Esophagus muscularis mucosa (tissue), 4 donors: ENCODE results near the gene BPIFB4. TPM values are rescaled to one million over a fixed set of nuclear protein-coding genes. Genes with fewer than 3 reads are reported as not detected.

Source experiments
- DNase-seq: peaks from one replicate; pipeline ENCODE4 v3.0.0-alpha.2; 2017; ENCODE audit errors: extremely low spot score
- H3K27ac ChIP-seq, 4 donors: fragments of 200-600 bp; sonication (generic); replicated peaks in 1 of 4; 1 replicate in 3 of 4; 2 replicates in 1 of 4; pipeline ENCODE4 v1.5.1; 2016 to 2019; ENCODE audit warnings: mild to moderate bottlenecking in 1 of 4
- H3K27me3 ChIP-seq, 4 donors: fragments of 200-600 bp; sonication (generic); one replicate each; pipeline versions ENCODE4 v1.5.1 to v1.6.0; 2016 to 2019
- H3K36me3 ChIP-seq, 4 donors: fragments of 200-600 bp; sonication (generic); one replicate each; pipeline ENCODE4 v1.5.1; 2016 to 2019
- H3K4me1 ChIP-seq, 4 donors: fragments of 200-600 bp; sonication (generic); one replicate each; pipeline ENCODE4 v1.5.1; 2016 to 2019
- H3K4me3 ChIP-seq, 4 donors: fragments of 200-600 bp; sonication (generic); 1 replicate in 2 of 4; 2 replicates in 2 of 4; pipeline ENCODE4 v1.5.1; 2016 to 2019; ENCODE audit warnings: mild to moderate bottlenecking in 4 of 4, moderate library complexity in 1 of 4
- H3K9me3 ChIP-seq, 4 donors: fragments of 200-600 bp; sonication (generic); 1 replicate in 3 of 4; 2 replicates in 1 of 4; pipeline ENCODE4 v1.5.1; 2016 to 2019
- EP300 ChIP-seq: sonication (generic); formaldehyde crosslinking; IDR thresholded peaks from one replicate; pipeline ENCODE4 v1.6.1; 2017; ENCODE audit warnings: antibody characterized with exemption
- POLR2A ChIP-seq: fragments of 450-650 bp; IDR thresholded peaks from one replicate; pipeline ENCODE4 v1.6.1; 2017; ENCODE audit warnings: antibody characterized with exemption, moderate library complexity, mild to moderate bottlenecking, low read depth
- POLR2AphosphoS5 ChIP-seq, 2 donors: sonication (generic); formaldehyde crosslinking; IDR thresholded peaks; one replicate each; pipeline ENCODE4 v1.6.1; 2017; ENCODE audit warnings: antibody characterized with exemption in 2 of 2
- WGBS: methylation state at CpG from one replicate; pipeline ENCODE4 v1.1.5; 2018; 5-methylcytosine and 5-hydroxymethylcytosine counted together
- intact Hi-C: fragments of 100-400 bp; cut with DNase I; formaldehyde crosslinking; loops from one replicate; pipeline ENCODE4 v1.15.1; 2023
- total RNA-seq, 4 donors: library from RNA; depleted of rRNA; stranded (reverse); fragments of >200 nt; gene quantifications; one replicate each; pipeline versions ENCODE4 v1.1.0 to v1.2.1, GENCODE V29; 2016
- TF ChIP-seq, protein P1 (sequence below), 3 experiments: fragments of 200-600 bp in 2 of 3; fragments of 450-650 bp in 1 of 3; sonication (generic) in 2 of 3; IDR thresholded peaks; one replicate each; pipeline ENCODE4 v1.5.1; 2017 to 2019; ENCODE audit warnings: antibody characterized with exemption in 3 of 3, mild to moderate bottlenecking in 2 of 3, moderate library complexity in 1 of 3

Gene BPIFB4
- total RNA-seq, 4 donors from 2014 or later: not detected

DNA sequence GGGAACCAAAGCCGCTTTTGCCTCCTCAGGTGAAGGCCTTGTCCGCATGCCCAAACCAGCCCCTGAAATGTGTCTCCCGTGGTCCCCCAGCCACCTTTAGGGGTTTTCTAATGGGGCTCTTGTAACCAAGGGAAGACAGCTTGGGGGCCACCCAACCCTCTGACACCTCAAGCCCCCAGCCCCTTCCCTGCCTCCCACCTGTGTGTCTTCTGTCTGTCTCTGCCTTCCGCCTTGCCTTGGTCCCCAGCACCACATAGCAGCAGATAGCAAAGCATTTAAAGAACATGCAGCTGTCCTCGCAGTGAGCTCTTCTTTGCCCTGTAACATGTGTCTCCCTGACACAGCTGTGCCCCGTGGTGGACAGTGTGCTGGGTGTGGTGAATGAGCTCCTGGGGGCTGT, 16.2 kb upstream of the BPIFB4 start:
- H3K4me1 ChIP-seq: no peaks in the 10 kb centered on the region
- H3K36me3 ChIP-seq: no peaks in the 10 kb centered on the region
- no peak for DNase-seq
- H3K9me3 ChIP-seq: no peaks in the 10 kb centered on the region
- peaks cover 0 to 9% (median 0%) of the 10 kb centered on the region in 4 donors for H3K27me3 ChIP-seq
- no peak overlapping the region for H3K4me3 ChIP-seq
- intact Hi-C loops: no loop called here
- TF ChIP-seq POLR2A: no peak
- no peak for TF ChIP-seq POLR2AphosphoS5 (IDR thresholded peaks at IDR 0.05)
- TF ChIP-seq, protein P1, sequence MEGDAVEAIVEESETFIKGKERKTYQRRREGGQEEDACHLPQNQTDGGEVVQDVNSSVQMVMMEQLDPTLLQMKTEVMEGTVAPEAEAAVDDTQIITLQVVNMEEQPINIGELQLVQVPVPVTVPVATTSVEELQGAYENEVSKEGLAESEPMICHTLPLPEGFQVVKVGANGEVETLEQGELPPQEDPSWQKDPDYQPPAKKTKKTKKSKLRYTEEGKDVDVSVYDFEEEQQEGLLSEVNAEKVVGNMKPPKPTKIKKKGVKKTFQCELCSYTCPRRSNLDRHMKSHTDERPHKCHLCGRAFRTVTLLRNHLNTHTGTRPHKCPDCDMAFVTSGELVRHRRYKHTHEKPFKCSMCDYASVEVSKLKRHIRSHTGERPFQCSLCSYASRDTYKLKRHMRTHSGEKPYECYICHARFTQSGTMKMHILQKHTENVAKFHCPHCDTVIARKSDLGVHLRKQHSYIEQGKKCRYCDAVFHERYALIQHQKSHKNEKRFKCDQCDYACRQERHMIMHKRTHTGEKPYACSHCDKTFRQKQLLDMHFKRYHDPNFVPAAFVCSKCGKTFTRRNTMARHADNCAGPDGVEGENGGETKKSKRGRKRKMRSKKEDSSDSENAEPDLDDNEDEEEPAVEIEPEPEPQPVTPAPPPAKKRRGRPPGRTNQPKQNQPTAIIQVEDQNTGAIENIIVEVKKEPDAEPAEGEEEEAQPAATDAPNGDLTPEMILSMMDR (IDR thresholded peaks at IDR 0.05): no peak
- TF ChIP-seq EP300: no peak
- 81% methylated on average over 6 of the region's 6 CpGs for WGBS
- no peak overlapping the region for H3K27ac ChIP-seq

DNA sequence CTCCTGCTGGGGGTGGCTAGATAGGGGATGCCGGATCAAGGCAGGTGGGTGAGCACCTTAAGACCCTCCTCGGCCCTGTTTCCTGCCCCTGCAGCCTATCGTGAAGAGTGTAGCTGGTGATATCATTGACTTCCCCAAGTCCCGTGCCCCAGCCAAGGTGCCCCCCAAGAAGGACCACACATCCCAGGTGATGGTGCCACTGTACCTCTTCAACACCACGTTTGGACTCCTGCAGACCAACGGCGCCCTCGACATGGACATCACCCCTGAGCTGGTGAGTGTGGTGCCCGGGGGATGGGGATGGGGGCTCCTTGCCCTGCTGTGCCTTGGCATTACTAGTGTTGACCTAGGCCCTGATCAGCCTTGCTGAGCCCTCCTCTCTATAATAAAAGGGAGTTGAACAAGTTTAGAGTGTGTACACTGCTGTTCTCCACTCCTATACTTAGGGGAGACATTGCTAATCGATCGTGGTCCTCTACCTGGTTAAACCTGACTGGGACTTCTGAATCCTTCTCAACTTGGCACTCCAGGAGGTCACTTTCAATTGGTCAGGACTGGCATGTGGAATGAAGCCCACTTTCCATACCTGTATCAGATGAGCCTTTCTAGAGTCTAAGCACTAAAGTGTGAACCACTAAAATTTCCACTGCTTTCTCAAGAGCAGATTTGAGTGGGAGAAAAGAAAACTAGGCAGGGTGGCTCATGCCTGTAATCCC, 14.7 kb upstream of the BPIFB4 start:
- H3K27me3 ChIP-seq: peaks cover 0 to 7% (median 0%) of the 10 kb centered on the region in 4 donors
- H3K4me1 ChIP-seq: no peaks in the 10 kb centered on the region
- H3K36me3 ChIP-seq: no peaks in the 10 kb centered on the region
- intact Hi-C loops: no loop called here
- no peaks in the 10 kb centered on the region for H3K9me3 ChIP-seq
- TF ChIP-seq POLR2AphosphoS5 (IDR thresholded peaks at IDR 0.05): no peak
- no peak for TF ChIP-seq EP300
- TF ChIP-seq POLR2A: no peak
- TF ChIP-seq, protein P1 (IDR thresholded peaks at IDR 0.05): no peak
- H3K27ac ChIP-seq: no peak overlapping the region
- H3K4me3 ChIP-seq: no peak overlapping the region
- no peak for DNase-seq
- 92% methylated on average over 6 of the region's 11 CpGs for WGBS

DNA sequence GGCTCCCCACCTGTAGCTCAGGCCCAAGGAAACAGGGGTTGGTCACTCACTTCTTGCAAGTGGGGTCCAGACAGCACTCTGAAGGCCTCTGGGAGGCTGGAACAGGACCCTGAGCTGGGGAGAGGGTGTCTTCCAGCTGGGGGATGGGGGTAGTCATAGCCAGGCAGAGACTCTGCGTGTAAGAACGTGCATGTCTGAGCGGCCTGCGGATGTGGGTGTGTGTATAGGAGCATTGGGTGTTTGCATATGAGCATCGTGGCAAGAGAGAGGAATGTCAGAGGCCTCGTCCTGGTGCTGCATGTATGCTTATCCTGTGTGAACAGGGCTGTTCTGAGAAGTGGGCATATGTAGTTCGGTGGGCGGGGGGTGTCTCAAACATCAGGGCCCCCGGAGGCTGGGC, 13.7 kb upstream of the BPIFB4 start:
- TF ChIP-seq POLR2A (no peak), EP300 (no peak), POLR2AphosphoS5 (IDR thresholded peaks at IDR 0.05) (no peak)
- TF ChIP-seq, protein P1 (IDR thresholded peaks at IDR 0.05): no peak
- no peak for DNase-seq
- no peaks in the 10 kb centered on the region for H3K36me3 ChIP-seq
- peaks cover 0 to 10% (median 0%) of the 10 kb centered on the region in 4 donors for H3K27me3 ChIP-seq
- 93% methylated on average over 9 of the region's 9 CpGs for WGBS
- intact Hi-C loops: no loop called here
- no peaks in the 10 kb centered on the region for H3K4me1 ChIP-seq
- no peak overlapping the region for H3K4me3 ChIP-seq
- no peak overlapping the region for H3K27ac ChIP-seq
- no peaks in the 10 kb centered on the region for H3K9me3 ChIP-seq

DNA sequence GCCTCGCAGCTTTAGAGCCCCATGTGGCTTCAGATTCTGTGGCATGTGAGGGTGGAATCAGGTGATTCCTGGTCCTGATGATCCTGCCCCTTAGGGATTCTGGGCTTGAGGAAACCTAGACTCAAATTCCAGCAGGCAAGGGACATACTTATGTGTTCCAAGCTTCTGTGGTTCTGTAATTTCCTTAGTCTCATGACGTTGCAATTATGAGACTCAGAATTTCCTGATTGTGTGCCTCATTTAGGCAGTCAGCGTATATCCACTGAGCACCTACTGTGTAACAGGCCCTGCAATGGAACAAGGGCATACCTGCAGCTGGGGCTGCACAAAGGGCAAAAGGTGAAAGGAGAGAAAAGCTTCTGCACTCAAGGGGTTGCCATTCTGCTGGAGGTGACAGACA, 11.6 kb upstream of the BPIFB4 start:
- intact Hi-C loops: no loop called here

More for the DNA sequence above, 11.6 kb upstream of the BPIFB4 start:
- TF ChIP-seq, protein P1 (IDR thresholded peaks at IDR 0.05): no peak
- no peak for TF ChIP-seq POLR2AphosphoS5 (IDR thresholded peaks at IDR 0.05)
- TF ChIP-seq EP300: no peak
- TF ChIP-seq POLR2A: no peak
- Histone ChIP-seq H3K4me1 (no peaks in the 10 kb centered on the region), H3K4me3 (no peak overlapping the region), H3K9me3 (no peaks in the 10 kb centered on the region), H3K27ac (no peak overlapping the region), H3K27me3 (peaks cover 0 to 28% (median 0%) of the 10 kb centered on the region in 4 donors), H3K36me3 (no peaks in the 10 kb centered on the region)
- DNase-seq: no peak
- WGBS: 77% methylated on average over 3 of the region's 3 CpGs
